Testis (tissue), 2 donors: ENCODE measurements around the gene CREB3L1.

Experiments
- POLR2A ChIP-seq: fragments of 450-650 bp; IDR thresholded peaks from one replicate; pipeline ENCODE4 v1.6.1; 2017; ENCODE audit warnings: antibody characterized with exemption, mild to moderate bottlenecking, moderate library complexity
- TF ChIP-seq, protein P1 (sequence below), 3 experiments: fragments of 450-650 bp in 2 of 3; fragments of 200-600 bp in 1 of 3; sonication (generic) in 1 of 3; IDR thresholded peaks; one replicate each; pipeline ENCODE4 v1.5.1; 2016 to 2019; ENCODE audit warnings: antibody characterized with exemption in 3 of 3, mild to moderate bottlenecking in 2 of 3, moderate library complexity in 1 of 3

DNA sequence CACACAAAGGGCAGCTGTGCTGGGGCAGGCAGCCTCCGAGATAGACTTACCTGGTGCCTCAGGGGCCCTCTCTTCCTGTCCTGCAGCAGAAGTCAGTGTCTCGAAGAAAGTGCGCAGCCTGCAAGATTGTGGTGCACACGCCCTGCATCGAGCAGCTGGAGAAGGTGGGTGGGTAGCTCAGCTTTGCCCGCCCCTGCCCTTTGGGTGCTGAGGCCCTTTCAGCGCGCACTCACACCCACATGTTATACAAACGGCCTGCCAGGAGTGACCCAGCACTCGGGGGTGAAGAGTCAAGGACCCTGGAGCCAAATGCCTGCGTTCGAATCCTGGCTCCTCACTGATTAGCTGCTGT is 90.4 kb downstream of the CREB3L1 start:
- TF ChIP-seq POLR2A = no peak
- TF ChIP-seq, protein P1, sequence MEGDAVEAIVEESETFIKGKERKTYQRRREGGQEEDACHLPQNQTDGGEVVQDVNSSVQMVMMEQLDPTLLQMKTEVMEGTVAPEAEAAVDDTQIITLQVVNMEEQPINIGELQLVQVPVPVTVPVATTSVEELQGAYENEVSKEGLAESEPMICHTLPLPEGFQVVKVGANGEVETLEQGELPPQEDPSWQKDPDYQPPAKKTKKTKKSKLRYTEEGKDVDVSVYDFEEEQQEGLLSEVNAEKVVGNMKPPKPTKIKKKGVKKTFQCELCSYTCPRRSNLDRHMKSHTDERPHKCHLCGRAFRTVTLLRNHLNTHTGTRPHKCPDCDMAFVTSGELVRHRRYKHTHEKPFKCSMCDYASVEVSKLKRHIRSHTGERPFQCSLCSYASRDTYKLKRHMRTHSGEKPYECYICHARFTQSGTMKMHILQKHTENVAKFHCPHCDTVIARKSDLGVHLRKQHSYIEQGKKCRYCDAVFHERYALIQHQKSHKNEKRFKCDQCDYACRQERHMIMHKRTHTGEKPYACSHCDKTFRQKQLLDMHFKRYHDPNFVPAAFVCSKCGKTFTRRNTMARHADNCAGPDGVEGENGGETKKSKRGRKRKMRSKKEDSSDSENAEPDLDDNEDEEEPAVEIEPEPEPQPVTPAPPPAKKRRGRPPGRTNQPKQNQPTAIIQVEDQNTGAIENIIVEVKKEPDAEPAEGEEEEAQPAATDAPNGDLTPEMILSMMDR (IDR thresholded peaks at IDR 0.05) = no peak
